Activated CD4-positive, alpha-beta T cell treated with anti-CD3 and anti-CD28 coated beads, Interleukin-2, amount 50 U/mL, for 24 hours (primary cell): Measurements from ENCODE around the gene PADI2.

ENCODE experiments used
- DNase-seq, 2 donors: peaks; one replicate each; pipeline ENCODE4 v3.0.0-alpha.2; 2020; ENCODE audit warnings: low read depth in 1 of 2, low spot score in 1 of 2

PADI2 gene

GRCh38 chr1:17116643-17117042 is 2.6 kb downstream of the PADI2 start:
- DNase-seq: no peak

GRCh38 chr1:17113963-17114362 is 5.3 kb downstream of the PADI2 start:
- no peak for DNase-seq

GRCh38 chr1:17112496-17113236 is 6.6 kb downstream of the PADI2 start:
- DNase-seq: no peak

- DNase-seq: no peak
Observed at GRCh38 chr1:17112076-17112475, 7.2 kb downstream of the PADI2 start.

GRCh38 chr1:17110555-17110926 is 8.7 kb downstream of the PADI2 start:
- no peak for DNase-seq

DNA sequence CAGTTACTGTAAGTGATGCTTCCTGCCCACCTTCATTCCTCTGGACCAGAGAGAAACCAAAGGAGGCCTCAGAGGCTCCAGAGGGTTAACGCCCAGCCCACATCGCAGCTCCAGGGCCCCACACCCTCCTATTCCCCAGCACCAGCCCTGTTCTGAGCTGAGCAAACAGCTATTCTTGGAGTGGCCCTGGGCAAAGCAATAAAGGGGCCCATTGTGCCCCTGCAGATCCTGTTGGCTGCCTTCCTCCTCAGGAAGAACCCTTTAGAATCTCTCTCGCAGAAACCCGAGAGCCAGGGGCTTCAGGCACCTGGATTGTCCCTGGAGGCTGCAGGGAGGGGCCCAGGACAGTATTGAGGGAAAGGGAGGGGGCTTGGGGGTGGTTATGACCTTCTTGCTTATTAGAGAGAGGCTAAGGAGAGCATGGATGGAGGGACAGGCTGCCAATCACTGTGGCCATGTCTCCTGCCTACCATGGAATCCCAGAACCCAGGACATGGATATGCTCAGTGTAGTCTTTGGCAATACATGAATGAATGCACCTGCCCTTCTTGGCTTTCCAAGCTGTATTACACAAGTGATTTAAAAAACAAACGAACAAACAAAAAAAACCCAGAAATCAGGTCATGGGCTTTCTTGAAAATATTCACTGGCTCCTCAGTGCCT is 9.2 kb downstream of the PADI2 start:
- DNase-seq: no peak

DNA sequence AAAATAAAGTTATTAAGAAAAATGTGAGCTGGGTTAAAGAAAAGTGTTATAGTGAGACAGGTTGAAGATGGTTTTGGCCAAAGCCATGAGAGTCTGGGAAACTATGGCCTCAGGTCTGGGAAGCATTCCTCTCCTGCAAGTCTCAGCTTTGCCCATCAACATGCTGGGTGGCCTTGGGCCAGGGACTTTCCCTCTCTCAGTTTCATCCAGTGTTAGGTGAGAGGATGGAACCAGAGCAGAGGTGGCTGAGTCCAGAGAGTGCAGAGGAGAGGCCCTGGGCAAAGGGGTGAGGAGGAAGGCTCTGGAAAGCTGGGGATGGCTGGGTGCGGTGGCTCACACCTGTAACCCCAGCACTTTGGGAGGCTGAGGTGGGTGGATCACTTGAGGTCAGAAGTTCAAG is 10.5 kb downstream of the PADI2 start:
- no peak for DNase-seq

DNA sequence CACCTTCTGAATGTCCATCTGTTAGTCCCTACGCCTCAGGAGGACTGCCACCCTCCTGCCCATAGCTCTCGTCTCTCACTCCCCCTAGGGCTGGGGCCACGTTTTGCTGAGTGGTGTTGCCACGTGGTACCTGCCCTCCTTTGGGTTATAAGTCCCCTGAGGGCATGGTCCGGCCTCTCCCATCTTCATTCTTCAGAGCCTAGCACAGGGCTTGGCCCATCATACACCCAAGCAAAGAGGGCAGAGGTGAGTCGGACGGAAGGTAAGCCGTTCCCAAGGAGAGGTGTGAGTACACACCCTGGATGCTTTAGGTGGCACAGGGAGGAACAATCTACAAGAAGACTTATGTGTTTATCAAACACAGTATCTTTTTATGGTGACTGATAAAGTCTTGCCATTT is 10.9 kb downstream of the PADI2 start:
- DNase-seq: no peak

DNA sequence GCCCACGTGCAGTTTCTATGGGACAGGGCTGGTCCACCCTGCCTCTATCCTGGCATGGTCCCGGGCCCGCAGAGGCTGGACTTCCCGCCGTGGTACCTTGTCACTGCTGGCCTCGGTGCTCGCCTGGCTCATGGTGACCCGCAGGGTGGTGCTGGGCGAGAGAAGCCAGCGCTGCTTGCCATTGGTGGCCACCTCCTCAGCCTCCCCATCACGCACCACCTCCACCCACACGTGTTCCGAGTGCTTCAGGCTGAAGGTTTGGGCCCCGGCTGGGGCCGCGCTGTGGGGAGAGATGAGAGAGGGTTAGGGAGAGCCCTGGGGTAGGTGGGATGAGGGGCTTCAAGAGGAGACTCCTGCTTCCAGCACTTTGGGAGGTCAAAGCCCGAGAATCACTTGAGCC is 14.5 kb downstream of the PADI2 start:
- no peak for DNase-seq

GRCh38 chr1:17102232-17102631 is 17.0 kb downstream of the PADI2 start:
- DNase-seq: no peak

DNA sequence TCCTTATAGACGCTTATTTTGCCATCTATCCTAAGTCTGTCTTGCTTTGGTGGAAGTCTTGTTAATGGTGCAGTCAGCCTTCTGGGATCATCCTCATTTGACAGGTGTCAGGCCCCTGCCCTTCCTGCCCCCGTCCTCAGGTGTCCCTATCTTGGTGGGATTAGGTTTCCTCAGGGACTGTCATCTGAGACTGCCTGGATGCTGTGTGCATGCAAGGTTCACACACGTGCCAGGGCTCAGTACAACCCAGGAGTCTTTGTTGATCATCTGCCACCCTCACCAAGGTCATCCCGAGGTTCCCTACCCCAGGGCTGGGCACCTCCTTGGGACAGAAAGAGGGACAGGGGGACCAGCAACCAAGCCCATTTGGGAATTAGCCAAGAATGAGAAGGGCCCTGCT is 18.0 kb downstream of the PADI2 start:
- no peak for DNase-seq

- DNase-seq: no peak
Observed at GRCh38 chr1:17099616-17100340, 19.5 kb downstream of the PADI2 start.

- DNase-seq: no peak
Observed at GRCh38 chr1:17098446-17099317, 20.6 kb downstream of the PADI2 start.

- no peak for DNase-seq
Observed at GRCh38 chr1:17097787-17098186, 21.5 kb downstream of the PADI2 start.

DNA sequence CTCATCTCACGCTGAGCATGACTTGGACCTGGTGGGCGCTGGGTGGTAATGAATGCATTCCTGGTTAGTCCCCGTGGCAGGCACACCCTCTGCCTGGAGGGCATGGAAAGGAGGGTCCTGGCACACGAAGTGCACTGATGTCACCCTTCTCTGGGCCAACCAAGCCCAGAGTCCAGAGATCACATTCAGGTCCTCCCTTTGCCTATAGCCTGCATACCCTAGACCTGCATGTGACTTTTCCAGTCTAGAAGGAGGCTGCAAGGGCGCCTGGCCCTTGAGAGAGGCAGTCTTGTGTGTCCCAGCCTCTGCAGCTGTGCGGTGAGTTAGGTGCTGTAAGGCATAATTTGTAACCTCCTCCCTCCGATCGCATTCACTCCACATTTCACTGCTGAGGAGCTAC is 22.1 kb downstream of the PADI2 start:
- DNase-seq: no peak

DNA sequence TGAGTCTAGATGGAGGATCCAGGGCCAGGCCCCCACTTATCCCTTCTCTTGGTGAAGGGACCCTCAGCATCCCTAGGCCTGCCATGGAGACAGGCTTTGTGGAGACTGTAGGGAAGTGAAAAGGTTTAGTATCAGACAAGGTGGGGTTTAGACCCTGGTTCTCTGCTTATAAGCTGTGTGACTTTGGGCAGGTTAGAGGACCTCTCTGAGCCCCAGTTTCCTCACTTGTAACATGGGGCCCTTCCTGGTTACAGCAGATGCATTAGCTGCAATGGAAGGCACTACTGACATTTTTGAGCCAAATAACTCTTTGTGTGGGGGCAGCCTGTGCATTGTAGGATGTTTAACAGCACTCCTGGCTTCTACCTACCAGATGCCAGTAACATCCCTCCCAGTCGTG is 22.7 kb downstream of the PADI2 start:
- no peak for DNase-seq

GRCh38 chr1:17095141-17095540 is 24.1 kb downstream of the PADI2 start:
- DNase-seq: no peak

- no peak for DNase-seq
Observed at GRCh38 chr1:17094664-17095063, 24.6 kb downstream of the PADI2 start.

DNA sequence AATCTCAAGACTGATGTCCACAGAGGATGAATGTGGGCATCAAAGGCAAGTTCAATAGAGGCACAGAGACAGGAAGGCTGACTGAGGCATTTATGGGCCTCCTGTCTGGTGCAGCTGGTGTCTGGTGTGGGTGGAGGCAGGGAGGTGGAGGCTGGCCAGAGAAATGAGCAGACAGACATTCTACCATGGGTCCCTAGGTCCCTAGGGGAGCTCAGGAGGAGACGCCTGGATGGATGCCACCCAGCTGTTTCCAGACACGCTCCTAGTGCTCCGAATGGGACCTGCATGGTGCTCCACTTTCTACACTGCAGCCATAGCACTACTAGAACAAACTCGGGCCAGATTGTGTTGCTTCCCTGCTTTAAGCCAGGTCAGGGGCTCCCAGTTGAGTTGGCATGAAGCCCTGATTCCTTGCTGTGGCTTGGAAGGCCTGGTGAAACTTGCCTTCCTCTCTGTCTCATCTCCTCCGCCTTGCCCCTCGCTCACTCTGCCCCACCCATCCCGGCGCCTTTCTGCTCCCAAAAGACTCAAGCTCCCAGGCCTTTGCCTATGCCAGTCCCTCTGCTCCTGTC is 25.3 kb downstream of the PADI2 start:
- no peak for DNase-seq

GRCh38 chr1:17091252-17091651 is 28.0 kb downstream of the PADI2 start:
- DNase-seq: no peak

GRCh38 chr1:17089506-17089905 is 29.7 kb downstream of the PADI2 start:
- DNase-seq: no peak
